ENCODE results near the gene CYBRD1. TPM values are rescaled to one million over a fixed set of nuclear protein-coding genes. Genes with fewer than 3 reads are reported as not detected.

Gene CYBRD1
- total and polyA plus RNA-seq, 4 donors, result 25.2 to 488 (median 71.4) TPM

DNA sequence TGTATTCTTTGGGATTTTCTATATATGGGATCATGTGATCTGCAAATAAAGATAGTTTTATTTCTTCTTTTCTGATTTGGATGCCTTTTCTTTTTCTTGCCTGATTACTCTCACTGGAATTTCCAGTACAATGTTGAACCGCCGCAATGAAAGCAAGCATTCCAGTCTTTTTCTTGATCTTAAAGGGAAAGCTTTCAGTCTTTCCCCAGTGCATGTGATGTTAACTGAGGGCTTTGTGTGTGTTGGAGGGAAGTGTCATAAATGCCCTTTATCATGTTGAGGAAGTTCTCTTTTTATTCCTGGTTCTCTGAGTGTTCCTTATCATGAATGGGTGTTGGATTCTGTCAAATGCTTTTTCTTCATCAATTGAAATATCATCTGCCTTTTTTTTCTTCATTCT is 16.9 kb upstream of the CYBRD1 start:
- H3K36me3 ChIP-seq (ENCODE audit: control insufficient read depth in 4 of 4, insufficient read depth in 4 of 4, low read length in 4 of 4), result no peaks in the 10 kb centered on the region
- H3K4me1 ChIP-seq (ENCODE audit: control insufficient read depth in 5 of 5, insufficient read depth in 5 of 5, low read length in 5 of 5), result no peaks in the 10 kb centered on the region
- no peak overlapping the region for H3K27ac ChIP-seq (ENCODE audit: low read depth in 1 of 2, low read length in 1 of 2)
- TF ChIP-seq, protein P1, sequence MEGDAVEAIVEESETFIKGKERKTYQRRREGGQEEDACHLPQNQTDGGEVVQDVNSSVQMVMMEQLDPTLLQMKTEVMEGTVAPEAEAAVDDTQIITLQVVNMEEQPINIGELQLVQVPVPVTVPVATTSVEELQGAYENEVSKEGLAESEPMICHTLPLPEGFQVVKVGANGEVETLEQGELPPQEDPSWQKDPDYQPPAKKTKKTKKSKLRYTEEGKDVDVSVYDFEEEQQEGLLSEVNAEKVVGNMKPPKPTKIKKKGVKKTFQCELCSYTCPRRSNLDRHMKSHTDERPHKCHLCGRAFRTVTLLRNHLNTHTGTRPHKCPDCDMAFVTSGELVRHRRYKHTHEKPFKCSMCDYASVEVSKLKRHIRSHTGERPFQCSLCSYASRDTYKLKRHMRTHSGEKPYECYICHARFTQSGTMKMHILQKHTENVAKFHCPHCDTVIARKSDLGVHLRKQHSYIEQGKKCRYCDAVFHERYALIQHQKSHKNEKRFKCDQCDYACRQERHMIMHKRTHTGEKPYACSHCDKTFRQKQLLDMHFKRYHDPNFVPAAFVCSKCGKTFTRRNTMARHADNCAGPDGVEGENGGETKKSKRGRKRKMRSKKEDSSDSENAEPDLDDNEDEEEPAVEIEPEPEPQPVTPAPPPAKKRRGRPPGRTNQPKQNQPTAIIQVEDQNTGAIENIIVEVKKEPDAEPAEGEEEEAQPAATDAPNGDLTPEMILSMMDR (IDR thresholded peaks at IDR 0.05; ENCODE audit: control extremely low read depth, extremely low read depth), result no peak
- DNase-seq (no peak), ATAC-seq (ENCODE audit: insufficient read depth, low FRiP score) (no peak)
- no peak overlapping the region for H3K9ac ChIP-seq (ENCODE audit: insufficient read depth in 1 of 2, low read length in 2 of 2)
- H3K27me3 ChIP-seq (ENCODE audit: control insufficient read depth in 3 of 3, insufficient read depth in 3 of 3, low read length in 2 of 3), result no peaks in the 10 kb centered on the region
- no peaks in the 10 kb centered on the region for H3K9me3 ChIP-seq (ENCODE audit: control insufficient read depth in 4 of 4, insufficient read depth in 3 of 4, low read length in 3 of 4)
- H3K4me3 ChIP-seq, result no peak overlapping the region
- WGBS, 2 donors, result 30 to 36% methylated on average over 2 of the region's 2 CpGs

DNA sequence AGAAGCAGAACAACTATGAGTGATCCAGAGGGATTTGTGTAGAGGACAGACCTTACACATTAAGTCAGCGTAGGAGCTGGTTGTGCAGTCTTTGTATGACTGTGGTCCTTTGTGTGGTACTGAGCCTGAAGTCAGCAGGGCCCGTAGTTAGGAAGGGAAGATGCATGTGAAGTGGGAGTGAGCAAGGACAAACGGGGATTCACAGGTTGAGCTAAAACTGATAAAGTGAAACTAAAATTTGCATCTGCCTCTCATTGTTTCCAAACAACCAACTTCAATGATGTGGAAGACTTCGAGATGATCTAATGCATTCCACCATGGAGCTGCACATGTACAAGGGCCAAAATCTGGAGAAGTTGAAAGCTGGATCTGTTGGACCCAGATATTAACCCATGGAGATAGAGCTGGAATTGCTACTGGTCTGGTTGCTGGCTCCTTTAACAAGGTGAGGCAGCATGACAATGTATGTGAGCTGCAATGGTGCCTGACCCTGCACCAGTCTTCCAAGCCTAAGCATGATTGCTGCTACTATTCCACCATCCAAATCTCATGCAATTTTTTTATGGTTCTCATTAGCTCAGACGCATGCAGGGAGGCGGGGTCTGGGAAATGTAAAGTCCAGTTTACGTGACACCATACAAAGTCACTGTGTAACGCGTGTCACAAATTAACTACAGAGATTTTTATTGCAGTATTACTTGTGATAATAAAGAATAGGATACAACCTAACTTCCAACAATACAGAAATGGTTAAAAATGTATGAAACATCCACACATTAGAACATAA is 12.1 kb upstream of the CYBRD1 start:
- ATAC-seq (ENCODE audit: insufficient read depth, low FRiP score) (no peak), DNase-seq (no peak)
- Histone ChIP-seq H3K9ac (ENCODE audit: insufficient read depth in 1 of 2, low read length in 2 of 2) (no peak overlapping the region), H3K27ac (ENCODE audit: low read depth in 1 of 2, low read length in 1 of 2) (no peak overlapping the region), H3K36me3 (ENCODE audit: control insufficient read depth in 4 of 4, insufficient read depth in 4 of 4, low read length in 4 of 4) (no peaks in the 10 kb centered on the region), H3K27me3 (ENCODE audit: control insufficient read depth in 3 of 3, insufficient read depth in 3 of 3, low read length in 2 of 3) (peaks cover 0 to 3% (median 0%) of the 10 kb centered on the region in 3 donors), H3K9me3 (ENCODE audit: control insufficient read depth in 4 of 4, insufficient read depth in 3 of 4, low read length in 3 of 4) (no peaks in the 10 kb centered on the region), H3K4me3 (no peak overlapping the region), H3K4me1 (ENCODE audit: control insufficient read depth in 5 of 5, insufficient read depth in 5 of 5, low read length in 5 of 5) (peaks cover 0 to 1% (median 0%) of the 10 kb centered on the region in 5 donors)
- TF ChIP-seq, protein P1 (IDR thresholded peaks at IDR 0.05; ENCODE audit: control extremely low read depth, extremely low read depth), result no peak
- WGBS, 2 donors, result 88 to 95% methylated on average over 9 of the region's 9 CpGs

DNA sequence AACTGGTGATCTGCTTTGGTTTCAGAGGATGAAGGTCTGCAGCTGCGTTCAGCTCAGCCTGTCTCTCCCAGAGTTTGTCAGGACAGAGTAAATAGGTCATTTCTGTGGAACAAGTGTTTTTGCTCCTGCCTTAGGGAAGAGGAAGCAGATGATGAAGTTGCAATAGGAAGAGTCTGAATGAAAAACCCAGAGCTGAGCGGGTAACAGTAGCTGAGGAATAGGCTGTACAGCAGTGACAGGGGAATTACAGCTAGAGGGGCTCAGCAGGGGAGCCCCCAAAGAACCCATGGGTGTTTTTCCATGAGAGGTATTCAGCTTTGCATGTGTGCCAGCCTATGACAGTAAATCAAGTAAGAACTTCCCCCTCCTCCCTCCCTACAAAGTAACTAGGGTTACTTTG is 10.3 kb upstream of the CYBRD1 start:
- H3K27me3 ChIP-seq (ENCODE audit: control insufficient read depth in 3 of 3, insufficient read depth in 3 of 3, low read length in 2 of 3), result peaks cover 0 to 3% (median 0%) of the 10 kb centered on the region in 3 donors
- peaks cover 0 to 1% (median 0%) of the 10 kb centered on the region in 5 donors for H3K4me1 ChIP-seq (ENCODE audit: control insufficient read depth in 5 of 5, insufficient read depth in 5 of 5, low read length in 5 of 5)
- H3K9me3 ChIP-seq (ENCODE audit: control insufficient read depth in 4 of 4, insufficient read depth in 3 of 4, low read length in 3 of 4), result no peaks in the 10 kb centered on the region
- no peak overlapping the region for H3K9ac ChIP-seq (ENCODE audit: insufficient read depth in 1 of 2, low read length in 2 of 2)
- DNase-seq (no peak), ATAC-seq (ENCODE audit: insufficient read depth, low FRiP score) (no peak)
- H3K4me3 ChIP-seq, result no peak overlapping the region
- H3K36me3 ChIP-seq (ENCODE audit: control insufficient read depth in 4 of 4, insufficient read depth in 4 of 4, low read length in 4 of 4), result no peaks in the 10 kb centered on the region
- 35 to 72% methylated on average over 2 of the region's 2 CpGs for WGBS, 2 donors
- H3K27ac ChIP-seq (ENCODE audit: low read depth in 1 of 2, low read length in 1 of 2), result no peak overlapping the region
- TF ChIP-seq, protein P1 (IDR thresholded peaks at IDR 0.05; ENCODE audit: control extremely low read depth, extremely low read depth), result no peak
